Activated naive CD8-positive, alpha-beta T cell treated with anti-CD3 and anti-CD28 coated beads, Interleukin-2, amount 50 U/mL, for 16 hours (primary cell): ENCODE measurements around the gene TMEM121B.

Experiments
- DNase-seq: peaks from one replicate; pipeline ENCODE4 v3.0.0-alpha.2; 2020; ENCODE audit warnings: low read depth, low spot score

TMEM121B gene

DNA sequence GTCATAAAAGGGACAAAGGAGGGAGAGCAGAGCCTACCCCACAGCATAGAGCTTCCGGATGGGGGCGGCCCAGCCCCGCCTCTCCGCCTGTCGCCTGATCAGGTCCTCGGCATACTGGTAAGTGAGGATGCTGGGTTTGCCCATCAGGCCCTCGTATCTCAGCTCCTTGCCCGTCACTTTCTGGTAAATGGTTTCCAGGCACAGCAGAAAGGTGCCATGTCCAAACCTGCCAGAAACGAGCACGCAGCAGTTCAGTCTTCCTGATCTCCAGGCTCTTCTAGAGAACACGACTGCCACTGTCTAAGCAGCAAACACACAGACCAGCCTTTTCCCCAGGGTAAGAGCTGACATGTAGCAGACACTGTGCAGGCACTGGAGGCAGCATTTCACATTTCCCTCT lies 17.4 kb upstream of the TMEM121B start:
- no peak for DNase-seq

DNA sequence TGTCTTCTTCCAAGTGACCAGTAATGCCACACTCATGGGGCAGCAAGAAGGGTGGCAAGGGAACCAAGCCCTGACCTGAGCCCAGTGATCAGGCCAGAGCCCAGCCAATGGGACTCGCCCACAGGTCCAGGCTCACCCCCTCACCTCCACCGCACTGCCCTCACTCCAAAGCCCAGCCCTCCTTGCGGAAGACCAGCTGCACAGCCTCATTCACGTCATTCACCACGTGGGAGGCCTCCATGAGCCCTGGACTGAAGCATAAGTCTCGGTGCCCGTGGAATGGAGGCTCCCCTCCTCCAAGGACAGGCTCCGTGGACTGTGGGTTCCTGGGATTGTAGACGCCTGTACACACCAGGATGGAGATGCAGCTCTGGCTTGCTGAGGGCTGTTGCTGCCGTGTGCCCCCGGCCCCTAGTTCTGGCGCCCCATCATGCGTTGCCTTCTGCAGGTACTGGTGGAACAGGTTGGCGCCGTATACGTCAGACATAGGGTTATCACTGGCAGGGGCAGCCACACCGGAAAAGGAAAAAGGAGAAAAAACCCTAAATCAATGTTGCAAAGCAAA lies 16.8 kb upstream of the TMEM121B start:
- DNase-seq, result no peak

DNA sequence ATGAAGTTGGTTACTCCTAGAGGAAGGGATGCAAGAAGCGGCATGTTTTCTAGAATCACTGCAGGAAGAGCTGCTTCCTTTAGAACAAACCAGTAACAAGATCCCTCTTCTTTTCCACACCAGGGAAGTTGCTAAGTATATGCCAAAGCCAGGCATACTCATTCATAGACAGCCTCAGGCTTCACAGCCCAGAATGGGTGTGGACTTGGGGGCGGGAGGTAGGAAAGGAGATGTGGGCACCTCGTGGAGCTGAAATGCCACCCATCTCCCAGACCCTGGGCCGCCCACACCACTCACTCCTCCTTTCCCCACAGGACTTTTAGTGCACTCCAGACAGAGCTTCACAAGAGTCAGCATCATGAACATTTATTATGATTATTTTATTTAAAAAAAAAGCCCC lies 16.0 kb upstream of the TMEM121B start:
- no peak for DNase-seq

GRCh38 chr22:17135153-17135760 lies 14.1 kb upstream of the TMEM121B start:
- no peak for DNase-seq

GRCh38 chr22:17133137-17133536 lies 12.0 kb upstream of the TMEM121B start:
- no peak for DNase-seq

DNA sequence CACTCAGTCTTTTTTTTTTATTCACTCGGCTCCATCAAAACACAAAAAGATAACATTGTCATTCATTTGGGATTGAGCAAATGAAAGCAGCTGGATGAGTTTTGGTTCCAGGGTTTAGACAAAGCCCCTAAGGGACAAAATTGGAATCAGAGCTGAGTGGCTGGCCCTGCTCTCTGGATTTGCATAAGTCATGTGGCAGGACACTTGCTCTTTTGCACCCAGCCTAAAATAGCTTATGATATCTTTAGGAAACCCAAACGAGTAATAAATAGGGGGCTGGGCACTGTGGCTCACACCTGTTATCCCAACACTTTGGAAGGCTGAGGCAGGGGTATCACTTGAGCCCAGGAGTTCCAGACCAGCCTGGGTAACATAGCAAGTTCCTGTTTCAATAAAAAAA lies 11.0 kb upstream of the TMEM121B start:
- no peak for DNase-seq

DNA sequence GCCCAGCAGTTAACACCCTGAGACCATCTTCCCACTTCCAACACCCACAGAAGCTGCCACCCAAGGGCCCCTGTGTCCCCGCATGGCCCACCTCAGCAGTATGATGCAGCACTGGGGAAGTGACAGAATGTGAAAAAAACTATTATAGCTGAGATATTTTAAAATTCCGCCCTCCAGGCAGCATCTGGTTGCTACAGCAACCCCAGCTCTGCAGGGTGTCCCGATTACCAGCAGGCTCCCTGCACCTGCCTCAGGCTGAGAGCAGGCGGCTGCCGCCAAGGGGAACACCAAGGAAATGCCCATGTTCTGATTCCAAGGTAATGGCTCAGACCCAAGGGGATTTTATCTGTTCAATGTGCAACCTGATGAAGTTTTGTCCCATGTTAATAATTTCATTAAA lies 10.5 kb upstream of the TMEM121B start:
- DNase-seq, result no peak

GRCh38 chr22:17130199-17130598 lies 9.0 kb upstream of the TMEM121B start:
- no peak for DNase-seq

DNA sequence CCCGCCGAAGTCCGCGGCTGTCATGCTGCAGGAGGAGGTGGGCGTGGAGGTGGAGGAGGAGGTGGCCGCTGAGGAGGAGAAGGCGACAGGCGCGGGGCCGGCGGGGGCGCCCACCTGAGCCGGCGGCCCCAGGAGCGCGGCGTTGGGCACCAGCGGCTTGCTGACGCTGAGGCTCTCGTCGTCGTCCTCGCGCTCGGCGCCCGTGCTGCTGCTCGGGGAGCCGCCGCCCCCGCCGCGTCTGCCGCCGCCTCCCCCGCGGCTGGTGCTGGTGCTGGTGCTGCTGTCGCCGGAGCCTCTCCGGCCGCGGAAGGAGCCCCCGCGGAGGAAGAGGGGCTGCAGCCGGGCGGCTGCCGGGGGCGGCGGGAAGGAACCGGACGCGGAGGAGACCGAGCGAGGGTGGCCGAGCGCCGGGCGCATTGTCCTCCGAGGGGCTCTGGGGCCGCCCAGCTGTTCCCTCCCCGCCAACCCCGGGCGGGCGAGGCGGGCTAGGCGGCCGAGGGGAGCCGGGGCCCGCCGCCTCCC lies 388 bp downstream of the TMEM121B start:
- DNase-seq, result no peak

DNA sequence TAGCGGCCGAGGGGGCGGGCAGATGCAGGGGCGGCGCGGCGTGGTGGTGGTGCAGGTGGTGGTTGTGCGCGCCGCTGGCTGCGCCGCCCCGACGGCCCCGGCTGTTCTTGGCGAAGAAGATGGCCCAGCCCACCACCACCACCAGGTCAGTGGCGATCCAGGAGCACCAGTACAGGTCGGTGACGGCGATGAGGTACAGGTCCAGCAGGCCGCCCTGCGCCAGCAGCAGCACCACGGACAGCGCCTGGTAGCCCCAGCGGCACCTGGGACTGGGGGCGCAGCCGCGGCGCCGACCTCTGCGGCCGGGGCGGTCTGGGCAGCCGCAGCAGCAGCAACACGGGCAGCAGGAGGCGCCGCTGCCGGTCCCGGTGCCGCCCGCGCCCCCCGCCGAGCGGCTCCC lies 879 bp downstream of the TMEM121B start:
- no peak for DNase-seq

- DNase-seq, result no peak
Observed at GRCh38 chr22:17119481-17120202, 1.5 kb downstream of the TMEM121B start.

DNA sequence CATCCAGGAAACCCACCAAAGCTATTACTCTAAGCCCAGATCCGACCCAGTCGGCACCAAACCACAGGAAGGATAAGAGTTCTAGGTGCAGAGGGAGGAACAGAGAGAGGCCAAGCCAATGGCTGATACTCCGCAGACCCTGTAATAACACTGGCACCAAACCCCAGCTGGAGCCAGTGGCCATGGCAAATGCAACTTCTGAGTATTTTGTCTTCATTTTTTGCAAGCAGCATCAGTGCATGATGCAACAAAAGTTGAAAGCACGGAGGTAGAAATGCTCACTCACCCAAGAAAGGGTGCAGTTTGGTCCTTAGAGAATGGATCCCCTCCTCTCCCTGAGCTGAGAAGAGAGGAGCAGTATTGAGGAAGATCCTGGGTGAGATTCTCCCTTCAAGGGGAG lies 2.8 kb downstream of the TMEM121B start:
- no peak for DNase-seq

- DNase-seq, result no peak
Observed at GRCh38 chr22:17117890-17118289, 3.3 kb downstream of the TMEM121B start.

- no peak for DNase-seq
Observed at GRCh38 chr22:17117400-17117799, 3.8 kb downstream of the TMEM121B start.

DNA sequence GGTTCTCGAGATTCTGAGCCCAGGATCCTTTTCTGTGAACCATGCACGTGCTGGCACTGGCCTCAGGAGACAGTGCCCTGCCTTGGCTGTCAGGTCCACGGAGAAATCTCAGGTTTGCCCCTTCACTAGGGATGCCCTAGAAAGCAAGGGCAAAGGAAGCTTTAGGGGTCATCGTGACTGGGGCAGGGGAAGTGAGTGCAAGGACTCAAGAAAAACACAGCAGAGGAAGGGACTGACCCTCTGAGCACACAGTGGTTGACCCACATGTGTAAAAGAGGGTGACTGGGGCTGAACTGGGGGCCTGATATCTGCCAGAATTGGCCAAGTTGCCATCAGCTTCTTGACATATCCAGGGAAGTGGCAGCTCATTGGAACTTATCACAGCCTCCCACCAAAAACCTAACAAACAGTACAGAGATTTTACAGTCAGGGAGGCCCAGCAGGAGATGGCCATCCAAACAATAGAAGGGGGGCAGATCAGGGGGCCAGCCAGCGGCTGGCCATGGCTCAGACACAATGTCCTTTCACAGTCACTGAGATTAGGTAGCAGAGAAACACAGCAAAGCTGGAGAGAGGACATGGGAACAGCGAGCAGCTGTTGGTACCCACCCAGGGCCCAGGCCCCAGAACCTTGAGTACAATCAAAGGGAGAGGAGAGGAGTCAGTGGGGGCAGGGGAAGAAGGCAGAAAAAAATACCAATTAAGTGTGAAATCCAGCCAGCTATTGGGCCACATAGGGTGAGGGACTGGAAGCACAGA lies 4.4 kb downstream of the TMEM121B start:
- DNase-seq, result no peak

DNA sequence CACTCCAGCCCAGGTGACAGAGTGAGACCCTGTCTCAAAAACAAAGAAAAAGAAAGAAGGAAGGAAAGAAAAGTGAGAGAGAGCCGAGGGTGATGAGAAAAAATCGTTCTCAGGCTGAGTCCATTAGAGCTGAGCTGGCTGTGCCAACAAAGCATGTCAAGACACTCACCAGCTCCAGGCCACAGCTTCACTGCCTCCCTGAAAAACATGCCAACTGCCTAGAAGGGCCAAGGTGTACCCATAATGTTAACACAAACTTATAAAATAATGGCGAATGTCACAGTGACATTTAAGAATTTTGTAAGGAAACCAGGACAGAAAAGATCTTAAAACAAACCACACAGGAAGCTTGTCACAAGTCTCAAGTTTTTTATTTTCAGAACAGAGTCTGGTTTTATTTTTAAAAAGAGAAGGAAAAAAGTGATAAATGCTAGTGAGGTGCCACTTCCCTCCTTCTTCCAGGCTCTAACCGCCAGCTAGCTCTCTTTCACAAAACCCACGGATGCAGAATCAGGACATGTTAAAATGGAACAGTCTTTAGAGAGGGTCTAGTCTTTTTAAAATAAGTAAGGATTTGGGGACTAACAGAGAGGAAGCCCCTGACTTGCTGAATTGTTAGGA lies 5.1 kb downstream of the TMEM121B start:
- DNase-seq, result no peak

DNA sequence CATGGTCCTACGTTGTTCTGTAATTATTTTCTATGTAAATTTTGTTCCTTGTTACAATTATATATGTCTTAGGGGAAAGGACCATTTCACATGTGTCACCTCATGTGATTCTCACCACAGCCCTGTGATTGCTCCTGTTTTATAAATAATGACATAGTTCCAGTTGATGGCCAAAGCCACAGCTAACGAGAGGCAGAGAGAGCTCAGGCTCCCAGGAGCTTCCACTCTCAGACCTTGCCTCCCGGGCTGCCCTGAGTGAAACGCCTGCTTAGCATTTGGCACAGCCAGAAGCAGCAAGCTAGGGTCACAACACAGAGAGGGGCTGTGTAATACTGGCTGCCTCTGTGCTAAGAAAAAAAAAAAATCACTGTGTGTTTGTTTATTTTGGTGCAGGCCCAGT lies 5.9 kb downstream of the TMEM121B start:
- DNase-seq, result no peak

- no peak for DNase-seq
Observed at GRCh38 chr22:17114898-17115235, 6.3 kb downstream of the TMEM121B start.

DNA sequence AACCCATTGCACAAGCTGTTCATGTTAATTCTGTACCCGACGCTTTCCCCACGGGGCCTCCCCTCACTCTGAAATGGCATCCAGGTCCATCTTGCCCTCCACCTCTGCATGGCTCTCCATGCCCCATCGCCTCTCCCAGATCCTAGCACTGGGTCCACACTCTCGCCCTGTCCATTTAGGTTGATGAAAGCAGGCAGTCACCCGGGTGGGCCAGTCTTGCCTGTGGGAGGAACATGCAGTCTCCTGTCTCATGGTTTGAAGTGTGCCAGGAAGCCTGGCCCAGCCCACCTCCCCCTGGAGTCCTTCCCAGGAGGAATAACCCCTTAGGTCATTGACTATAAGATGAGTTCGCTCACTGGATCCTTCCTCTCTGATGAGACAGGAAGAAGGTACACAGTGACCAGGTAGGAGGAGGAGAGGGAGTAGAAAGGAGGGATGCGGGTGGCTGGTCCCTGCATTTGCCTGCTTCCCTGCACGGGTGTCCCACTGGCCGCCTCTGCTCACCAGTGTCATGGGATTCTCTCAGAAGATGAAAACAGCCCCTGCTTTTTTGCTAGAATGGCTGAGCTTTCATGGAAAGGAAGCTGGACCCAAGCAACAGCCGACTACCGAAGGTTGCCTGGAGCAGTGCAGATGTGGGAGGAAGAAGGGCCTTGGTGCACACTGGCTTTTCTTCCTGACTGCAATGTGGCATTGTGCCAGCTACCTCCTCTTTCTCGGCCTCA lies 6.8 kb downstream of the TMEM121B start:
- DNase-seq, result no peak

DNA sequence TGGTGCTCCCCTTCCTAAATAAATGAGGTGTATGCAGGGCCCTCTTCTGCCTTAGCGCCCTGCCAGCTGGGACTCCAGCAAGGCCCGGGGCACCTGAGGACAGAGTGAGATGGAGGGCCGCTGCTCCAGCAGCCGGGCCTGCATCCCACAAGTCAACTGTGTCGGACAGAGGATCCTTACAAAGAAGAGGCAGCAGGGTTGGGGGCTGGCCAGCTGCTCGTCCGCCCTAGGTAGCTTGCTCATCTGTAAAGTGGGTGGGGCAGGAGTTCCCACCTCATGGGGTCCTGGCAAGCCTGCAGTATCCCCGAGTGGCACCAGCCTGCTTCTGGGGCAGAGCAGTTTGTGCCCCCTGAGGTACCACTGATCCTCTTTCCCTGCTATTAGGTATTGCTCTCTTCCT lies 7.6 kb downstream of the TMEM121B start:
- DNase-seq, result no peak

GRCh38 chr22:17112491-17113042 lies 8.6 kb downstream of the TMEM121B start:
- DNase-seq, result no peak
